ENCODE results near the gene CPED1.

- no peak for TF ChIP-seq EZH2 (IDR thresholded peaks at IDR 0.05)
- TF ChIP-seq POLR2AphosphoS5 (IDR thresholded peaks at IDR 0.05; ENCODE audit: borderline replicate concordance, low read depth, low read length): no peak
Measured at GRCh38 chr7:120998996-120999565, 10.6 kb downstream of the CPED1 start.
